Measurements from ENCODE around the gene UNC5CL. TPM values are rescaled to one million over a fixed set of nuclear protein-coding genes. Genes with fewer than 3 reads are reported as not detected.

The UNC5CL gene
- total and polyA plus RNA-seq, 5 donors from 2014 or later = 0.11 to 4.4 (median 0.25) TPM

DNA sequence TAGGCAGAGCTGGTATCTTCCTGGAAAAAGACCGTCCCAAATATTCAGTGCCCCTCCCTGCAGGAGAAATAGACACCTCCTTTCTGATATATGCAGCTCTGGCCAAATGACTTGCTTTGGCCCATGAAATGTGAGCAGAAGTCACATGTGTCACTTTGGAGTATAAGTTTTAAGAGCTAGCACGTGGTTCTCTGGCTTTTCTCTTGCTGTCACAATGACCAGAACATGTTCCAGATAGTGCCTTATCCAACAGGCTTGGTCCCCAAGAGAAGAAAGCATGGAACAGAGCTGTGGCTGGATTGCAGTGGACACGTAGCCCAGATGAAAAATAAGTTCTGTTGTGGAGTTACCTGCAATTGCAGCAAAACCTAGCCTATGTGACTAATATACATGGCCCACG lies 40.4 kb downstream of the UNC5CL start:
- Histone ChIP-seq H3K4me1 (ENCODE audit: control insufficient read depth, insufficient read depth, low read length, poor library complexity, severe bottlenecking) (no peaks in the 10 kb centered on the region), H3K4me3 (ENCODE audit: low read depth, low read length) (no peak overlapping the region), H3K9me3 (ENCODE audit: control insufficient read depth in 2 of 2, low read length in 2 of 2) (no peaks in the 10 kb centered on the region), H3K36me3 (ENCODE audit: control insufficient read depth, insufficient read depth, low read length) (no peaks in the 10 kb centered on the region), H3K27ac (ENCODE audit: insufficient read depth, low read length, poor library complexity, severe bottlenecking) (no peak overlapping the region), H3K27me3 (ENCODE audit: control insufficient read depth, insufficient read depth, low read length) (peaks cover 9% of the 10 kb centered on the region)
- Mint-ChIP-seq H3K27ac (no peak overlapping the region), H3K36me3 (no peaks in the 10 kb centered on the region), H3K9me3 (no peaks in the 10 kb centered on the region), H3K4me3 (no peak overlapping the region), H3K27me3 (peaks cover 42% of the 10 kb centered on the region), H3K4me1 (no peaks in the 10 kb centered on the region)
- no peak for ATAC-seq (ENCODE audit: low read depth in 2 of 2)
- no peak for DNase-seq

DNA sequence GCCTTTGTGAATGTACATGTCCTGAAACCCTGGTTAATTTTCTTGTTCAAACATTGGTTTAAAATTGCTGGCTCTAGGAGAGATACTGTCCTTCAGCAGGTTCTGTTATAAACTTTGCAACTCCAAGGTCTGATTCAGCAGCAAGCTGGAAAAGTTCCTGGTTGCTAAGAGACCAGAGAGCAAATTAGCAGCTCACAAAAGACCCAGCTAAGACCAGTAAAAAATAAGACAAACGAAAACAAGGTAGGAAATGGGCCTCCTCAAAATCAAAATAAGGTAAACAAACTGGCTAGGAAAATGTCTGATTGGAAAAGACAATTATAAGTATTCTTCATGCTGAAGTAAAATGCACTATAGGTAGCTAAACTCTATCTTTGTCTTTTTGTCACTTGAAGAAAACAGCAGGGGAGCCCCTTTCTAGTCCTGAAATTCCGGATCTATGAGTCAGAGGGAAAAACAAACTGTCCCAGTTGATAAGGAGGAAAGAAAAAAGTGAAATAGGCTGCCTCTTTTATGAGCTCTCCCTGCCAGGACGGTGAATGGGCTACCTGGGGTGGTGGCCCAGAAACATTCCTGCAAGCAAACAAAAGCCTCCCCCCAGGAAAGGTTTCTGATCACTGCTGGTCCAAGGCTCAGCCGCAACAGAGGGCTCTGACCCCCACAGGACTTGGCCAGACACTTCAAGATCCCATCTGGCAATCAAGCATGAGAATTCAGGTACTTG lies 41.6 kb downstream of the UNC5CL start:
- H3K4me1 Mint-ChIP-seq = no peaks in the 10 kb centered on the region
- no peaks in the 10 kb centered on the region for H3K36me3 Mint-ChIP-seq
- no peak overlapping the region for H3K27ac Mint-ChIP-seq
- no peak overlapping the region for H3K4me3 Mint-ChIP-seq
- Histone ChIP-seq H3K4me3 (ENCODE audit: low read depth, low read length) (no peak overlapping the region), H3K4me1 (ENCODE audit: control insufficient read depth, insufficient read depth, low read length, poor library complexity, severe bottlenecking) (no peaks in the 10 kb centered on the region), H3K9me3 (ENCODE audit: control insufficient read depth in 2 of 2, low read length in 2 of 2) (no peaks in the 10 kb centered on the region), H3K36me3 (ENCODE audit: control insufficient read depth, insufficient read depth, low read length) (no peaks in the 10 kb centered on the region), H3K27me3 (ENCODE audit: control insufficient read depth, insufficient read depth, low read length) (peaks cover 5% of the 10 kb centered on the region), H3K27ac (ENCODE audit: insufficient read depth, low read length, poor library complexity, severe bottlenecking) (no peak overlapping the region)
- ATAC-seq (ENCODE audit: low read depth in 2 of 2) = no peak
- H3K9me3 Mint-ChIP-seq = no peaks in the 10 kb centered on the region
- no peak for DNase-seq
- H3K27me3 Mint-ChIP-seq = peaks cover 40% of the 10 kb centered on the region

- Mint-ChIP-seq H3K36me3 (no peaks in the 10 kb centered on the region), H3K9me3 (no peaks in the 10 kb centered on the region), H3K27me3 (peaks cover 34% of the 10 kb centered on the region), H3K4me1 (no peaks in the 10 kb centered on the region), H3K27ac (no peak overlapping the region), H3K4me3 (no peak overlapping the region)
- ATAC-seq (ENCODE audit: low read depth in 2 of 2) = no peak
- H3K27me3 ChIP-seq (ENCODE audit: control insufficient read depth, insufficient read depth, low read length) = peaks cover 5% of the 10 kb centered on the region
- no peak overlapping the region for H3K27ac ChIP-seq (ENCODE audit: insufficient read depth, low read length, poor library complexity, severe bottlenecking)
- no peak overlapping the region for H3K4me3 ChIP-seq (ENCODE audit: low read depth, low read length)
- no peaks in the 10 kb centered on the region for H3K36me3 ChIP-seq (ENCODE audit: control insufficient read depth, insufficient read depth, low read length)
- DNase-seq = no peak
- no peaks in the 10 kb centered on the region for H3K4me1 ChIP-seq (ENCODE audit: control insufficient read depth, insufficient read depth, low read length, poor library complexity, severe bottlenecking)
- no peaks in the 10 kb centered on the region for H3K9me3 ChIP-seq (ENCODE audit: control insufficient read depth in 2 of 2, low read length in 2 of 2)
Observed at GRCh38 chr6:40996591-40997233, 42.3 kb downstream of the UNC5CL start.

- no peak for DNase-seq
- Mint-ChIP-seq H3K4me1 (no peaks in the 10 kb centered on the region), H3K27me3 (peaks cover 24% of the 10 kb centered on the region), H3K4me3 (no peak overlapping the region), H3K36me3 (no peaks in the 10 kb centered on the region), H3K9me3 (peaks cover 0 to 4% (median 0%) of the 10 kb centered on the region in 7 donors), H3K27ac (no peak overlapping the region)
- ATAC-seq (ENCODE audit: low read depth in 2 of 2) = no peak
- H3K9me3 ChIP-seq (ENCODE audit: control insufficient read depth in 2 of 2, low read length in 2 of 2) = no peaks in the 10 kb centered on the region
- H3K36me3 ChIP-seq (ENCODE audit: control insufficient read depth, insufficient read depth, low read length) = no peaks in the 10 kb centered on the region
- H3K27ac ChIP-seq (ENCODE audit: insufficient read depth, low read length, poor library complexity, severe bottlenecking) = no peak overlapping the region
- no peaks in the 10 kb centered on the region for H3K4me1 ChIP-seq (ENCODE audit: control insufficient read depth, insufficient read depth, low read length, poor library complexity, severe bottlenecking)
- no peak overlapping the region for H3K4me3 ChIP-seq (ENCODE audit: low read depth, low read length)
- peaks cover 2% of the 10 kb centered on the region for H3K27me3 ChIP-seq (ENCODE audit: control insufficient read depth, insufficient read depth, low read length)
Observed at GRCh38 chr6:40992746-40993145, 46.3 kb downstream of the UNC5CL start.

GRCh38 chr6:40990301-40990700 lies 48.7 kb downstream of the UNC5CL start:
- peaks cover 4% of the 10 kb centered on the region for H3K27me3 ChIP-seq (ENCODE audit: control insufficient read depth, insufficient read depth, low read length)
- no peaks in the 10 kb centered on the region for H3K36me3 ChIP-seq (ENCODE audit: control insufficient read depth, insufficient read depth, low read length)
- Mint-ChIP-seq H3K27me3 (peaks cover 12% of the 10 kb centered on the region), H3K9me3 (peaks cover 0 to 4% (median 0%) of the 10 kb centered on the region in 7 donors), H3K27ac (peak overlapping the region in 1 of 3 donors; percentile 16), H3K4me3 (no peak overlapping the region), H3K4me1 (no peaks in the 10 kb centered on the region), H3K36me3 (no peaks in the 10 kb centered on the region)
- H3K4me3 ChIP-seq (ENCODE audit: low read depth, low read length) = no peak overlapping the region
- DNase-seq = no peak
- no peak for ATAC-seq (ENCODE audit: low read depth in 2 of 2)
- H3K9me3 ChIP-seq (ENCODE audit: control insufficient read depth in 2 of 2, low read length in 2 of 2) = no peaks in the 10 kb centered on the region
- H3K27ac ChIP-seq (ENCODE audit: insufficient read depth, low read length, poor library complexity, severe bottlenecking) = no peak overlapping the region
- H3K4me1 ChIP-seq (ENCODE audit: control insufficient read depth, insufficient read depth, low read length, poor library complexity, severe bottlenecking) = no peaks in the 10 kb centered on the region

GRCh38 chr6:40989204-40990169 lies 49.5 kb downstream of the UNC5CL start:
- Mint-ChIP-seq H3K36me3 (no peaks in the 10 kb centered on the region), H3K9me3 (peaks cover 0 to 4% (median 0%) of the 10 kb centered on the region in 7 donors), H3K27ac (no peak overlapping the region), H3K27me3 (peaks cover 12% of the 10 kb centered on the region), H3K4me1 (no peaks in the 10 kb centered on the region), H3K4me3 (no peak overlapping the region)
- no peak for DNase-seq
- Histone ChIP-seq H3K27me3 (ENCODE audit: control insufficient read depth, insufficient read depth, low read length) (peaks cover 4% of the 10 kb centered on the region), H3K36me3 (ENCODE audit: control insufficient read depth, insufficient read depth, low read length) (no peaks in the 10 kb centered on the region), H3K9me3 (ENCODE audit: control insufficient read depth in 2 of 2, low read length in 2 of 2) (no peaks in the 10 kb centered on the region), H3K4me3 (ENCODE audit: low read depth, low read length) (no peak overlapping the region), H3K4me1 (ENCODE audit: control insufficient read depth, insufficient read depth, low read length, poor library complexity, severe bottlenecking) (no peaks in the 10 kb centered on the region), H3K27ac (ENCODE audit: insufficient read depth, low read length, poor library complexity, severe bottlenecking) (no peak overlapping the region)
- no peak for ATAC-seq (ENCODE audit: low read depth in 2 of 2)

DNA sequence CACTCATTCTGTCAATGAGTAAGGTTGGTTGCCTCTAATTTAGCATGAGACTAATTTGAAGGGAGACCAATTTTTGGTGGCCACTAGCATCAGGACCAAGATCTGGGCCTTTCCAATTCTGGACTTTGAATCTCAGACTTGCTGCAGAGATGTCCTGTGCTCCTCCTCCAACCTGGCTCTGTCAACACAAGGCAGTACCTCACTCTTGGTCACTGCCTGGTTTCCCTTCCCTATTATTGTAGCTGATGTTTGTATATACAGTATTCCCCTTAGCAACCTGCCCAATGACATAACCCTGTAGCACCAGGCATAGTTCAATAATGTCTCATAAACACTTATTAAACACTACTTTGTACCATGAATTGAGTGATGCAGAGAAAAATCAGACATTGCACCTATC lies 50.4 kb downstream of the UNC5CL start:
- Mint-ChIP-seq H3K4me1 (no peaks in the 10 kb centered on the region), H3K27ac (no peak overlapping the region), H3K36me3 (no peaks in the 10 kb centered on the region), H3K4me3 (no peak overlapping the region), H3K27me3 (peaks cover 11% of the 10 kb centered on the region), H3K9me3 (peaks cover 0 to 4% (median 0%) of the 10 kb centered on the region in 7 donors)
- H3K4me1 ChIP-seq (ENCODE audit: control insufficient read depth, insufficient read depth, low read length, poor library complexity, severe bottlenecking) = no peaks in the 10 kb centered on the region
- no peak for ATAC-seq (ENCODE audit: low read depth in 2 of 2)
- H3K4me3 ChIP-seq (ENCODE audit: low read depth, low read length) = no peak overlapping the region
- H3K9me3 ChIP-seq (ENCODE audit: control insufficient read depth in 2 of 2, low read length in 2 of 2) = no peaks in the 10 kb centered on the region
- H3K27me3 ChIP-seq (ENCODE audit: control insufficient read depth, insufficient read depth, low read length) = peaks cover 2% of the 10 kb centered on the region
- no peaks in the 10 kb centered on the region for H3K36me3 ChIP-seq (ENCODE audit: control insufficient read depth, insufficient read depth, low read length)
- H3K27ac ChIP-seq (ENCODE audit: insufficient read depth, low read length, poor library complexity, severe bottlenecking) = no peak overlapping the region
- no peak for DNase-seq
